IMR-90 (cell line): ENCODE measurements around the gene WDR27. TPM values are rescaled to one million over a fixed set of nuclear protein-coding genes. Genes with fewer than 3 reads are reported as not detected.

Source experiments
- ATAC-seq: fragments of 200-7000 bp; cut with Tn5 transposase; 2 replicates; pipeline ENCODE4 v1.9.1; 2020; ENCODE audit warnings: low read depth, mild to moderate bottlenecking, moderate library complexity
- BruUV-seq: library from RNA; stranded (reverse); fragments of 400-500 nt; replicated peaks from 2 replicates; lab custom pipeline; 2021; lab: Mats Ljungman, UMichigan
- CTCF ChIA-PET: fragments of 300-600 bp; formaldehyde crosslinking; extraction: SDS; loops from one replicate; lab custom pipeline; 2021; ENCODE audit warnings: antibody characterized with exemption; lab: Yijun Ruan, JAX
- POLR2A ChIA-PET: fragments of 300-600 bp; sonication (Branson Sonifier 250); formaldehyde crosslinking; loops from one replicate; lab custom pipeline; 2022; ENCODE audit warnings: antibody characterized with exemption; ENCODE audit not compliant: unreplicated experiment; lab: Charles Lee
- DNase-seq: peaks from one replicate; pipeline ENCODE4 v3.0.0; 2013
- H2AFZ ChIP-seq: replicated peaks from 2 replicates; pipeline ENCODE3; 2013; ENCODE audit warnings: low read length, mild to moderate bottlenecking; ENCODE audit not compliant: poor library complexity
- H2AK5ac ChIP-seq: 2 replicates; pipeline ENCODE4 v1.6.1; 2013; ENCODE audit warnings: low read depth, low read length, inconsistent platforms
- H2AK9ac ChIP-seq: replicated peaks from 2 replicates; pipeline ENCODE3; 2013; ENCODE audit warnings: mild to moderate bottlenecking, low read depth, low read length, moderate library complexity; ENCODE audit not compliant: poor library complexity
- H2BK120ac ChIP-seq: 2 replicates; pipeline ENCODE4 v1.6.1; 2013; ENCODE audit warnings: low read depth, low read length, inconsistent platforms
- H2BK15ac ChIP-seq: 3 replicates; pipeline ENCODE4 v1.6.1; 2013; ENCODE audit warnings: low read depth, low read length, inconsistent platforms
- H2BK20ac ChIP-seq: 2 replicates; pipeline ENCODE4 v1.6.1; 2013; ENCODE audit warnings: low read depth, mild to moderate bottlenecking, inconsistent platforms, low read length, moderate library complexity
- H2BK5ac ChIP-seq: 2 replicates; pipeline ENCODE4 v1.6.1; 2013; ENCODE audit warnings: mild to moderate bottlenecking, low read depth, low read length, inconsistent platforms; ENCODE audit not compliant: poor library complexity, severe bottlenecking
- H3K14ac ChIP-seq: replicated peaks from 2 replicates; pipeline ENCODE4 v1.6.1; 2013; ENCODE audit warnings: low read depth, low read length, inconsistent platforms
- H3K18ac ChIP-seq: 2 replicates; pipeline ENCODE4 v1.6.1; 2013; ENCODE audit warnings: low read depth, low read length, control low read depth
- H3K23ac ChIP-seq: 2 replicates; pipeline ENCODE4 v1.6.1; 2013; ENCODE audit warnings: low read depth, low read length, inconsistent platforms
- H3K27ac ChIP-seq: 2 replicates; pipeline ENCODE4 v1.5.1; 2013; ENCODE audit warnings: mild to moderate bottlenecking, control low read depth, low read length; ENCODE audit not compliant: insufficient read depth
- H3K27me3 ChIP-seq: 2 replicates; pipeline ENCODE4 v1.6.1; 2013; ENCODE audit warnings: low read length; ENCODE audit not compliant: control insufficient read depth, insufficient read depth
- H3K36me3 ChIP-seq: 2 replicates; pipeline ENCODE4 v1.6.1; 2013; ENCODE audit warnings: low read length, mixed read lengths; ENCODE audit not compliant: control insufficient read depth, insufficient read depth
- H3K4ac ChIP-seq: 2 replicates; pipeline ENCODE4 v1.6.1; 2013; ENCODE audit warnings: low read depth, low read length, inconsistent platforms
- H3K4me1 ChIP-seq: 2 replicates; pipeline ENCODE4 v1.6.1; 2013; ENCODE audit warnings: low read length, mixed read lengths; ENCODE audit not compliant: control insufficient read depth, insufficient read depth
- H3K4me2 ChIP-seq: 2 replicates; pipeline ENCODE4 v1.6.1; 2013; ENCODE audit warnings: low read depth, mild to moderate bottlenecking, control low read depth, low read length, moderate library complexity
- H3K4me3 ChIP-seq: 2 replicates; pipeline ENCODE4 v1.5.1; 2013; ENCODE audit warnings: low read depth, mild to moderate bottlenecking, control low read depth, low read length, moderate library complexity; ENCODE audit not compliant: insufficient read depth
- H3K56ac ChIP-seq: 2 replicates; pipeline ENCODE4 v1.6.1; 2013; ENCODE audit warnings: low read length, inconsistent platforms; ENCODE audit not compliant: insufficient read depth; ENCODE audit errors: extremely low read depth
- H3K79me1 ChIP-seq, 2 experiments: 2 replicates each; pipeline ENCODE4 v1.6.1; 2013; ENCODE audit warnings: low read length in 2 of 2, inconsistent platforms in 1 of 2, low read depth in 1 of 2
- H3K9ac ChIP-seq: 2 replicates; pipeline ENCODE4 v1.6.1; 2013; ENCODE audit warnings: low read depth, low read length, control low read depth
- H3K9me1 ChIP-seq: 2 replicates; pipeline ENCODE4 v1.6.1; 2013; ENCODE audit warnings: low read length, inconsistent platforms; ENCODE audit not compliant: insufficient read depth
- H3K9me3 ChIP-seq: 2 replicates; pipeline ENCODE4 v1.6.1; 2013; ENCODE audit warnings: low read length; ENCODE audit not compliant: control insufficient read depth, insufficient read depth
- H4K20me1 ChIP-seq: 2 replicates; pipeline ENCODE4 v1.6.1; 2013; ENCODE audit warnings: low read length, inconsistent platforms; ENCODE audit not compliant: insufficient read depth
- H4K5ac ChIP-seq: 2 replicates; pipeline ENCODE4 v1.6.1; 2013; ENCODE audit warnings: mild to moderate bottlenecking, low read depth, low read length, control low read depth
- H4K8ac ChIP-seq, 2 experiments: 2 replicates each; pipeline ENCODE4 v1.6.1; 2013; ENCODE audit warnings: low read depth in 2 of 2, low read length in 2 of 2, control low read depth in 1 of 2, inconsistent platforms in 1 of 2
- H4K91ac ChIP-seq: 2 replicates; pipeline ENCODE4 v1.6.1; 2013; ENCODE audit warnings: low read depth, low read length, inconsistent platforms; ENCODE audit not compliant: insufficient read depth
- BHLHE40 ChIP-seq: fragments of 150-350 bp; IDR thresholded peaks from 2 replicates; pipeline ENCODE4 v1.6.1; 2016; ENCODE audit warnings: mild to moderate bottlenecking, low read depth, low read length
- CEBPB ChIP-seq: IDR thresholded peaks from 2 replicates; pipeline ENCODE4 v1.6.1; 2012; ENCODE audit warnings: low read depth, low read length, improper control_type of control experiment
- CHD1 ChIP-seq: IDR thresholded peaks from 2 replicates; pipeline ENCODE4 v1.6.1; 2012; ENCODE audit warnings: low read depth, low read length, improper control_type of control experiment
- FOS ChIP-seq: fragments of 150-350 bp; IDR thresholded peaks from 2 replicates; pipeline ENCODE4 v1.6.1; 2016; ENCODE audit warnings: low read depth, low read length
- MAFK ChIP-seq: IDR thresholded peaks from 2 replicates; pipeline ENCODE4 v1.6.1; 2012; ENCODE audit warnings: low read depth, low read length, improper control_type of control experiment
- MAZ ChIP-seq: IDR thresholded peaks from 2 replicates; pipeline ENCODE4 v1.6.1; 2012; ENCODE audit warnings: low read depth, mild to moderate bottlenecking, low read length, improper control_type of control experiment, moderate library complexity, borderline replicate concordance
- MXI1 ChIP-seq: IDR thresholded peaks from 2 replicates; pipeline ENCODE4 v1.6.1; 2012; ENCODE audit warnings: low read depth, mild to moderate bottlenecking, low read length, moderate library complexity, borderline replicate concordance
- NFE2L2 ChIP-seq: fragments of 150-350 bp; IDR thresholded peaks from 2 replicates; pipeline ENCODE4 v1.6.1; 2016; ENCODE audit warnings: low read depth, mild to moderate bottlenecking, low read length
- POLR2A ChIP-seq: IDR thresholded peaks from 2 replicates; pipeline ENCODE4 v1.6.1; 2012; ENCODE audit warnings: mild to moderate bottlenecking, low read depth, low read length
- RAD21 ChIP-seq: IDR thresholded peaks from 2 replicates; pipeline ENCODE4 v1.6.1; 2012; ENCODE audit warnings: low read length, improper control_type of control experiment
- RCOR1 ChIP-seq: IDR thresholded peaks from 2 replicates; pipeline ENCODE4 v1.6.1; 2012; ENCODE audit warnings: mild to moderate bottlenecking, low read length, improper control_type of control experiment; ENCODE audit not compliant: insufficient replicate concordance
- RFX5 ChIP-seq: IDR thresholded peaks from 2 replicates; pipeline ENCODE4 v1.8.0; 2012; ENCODE audit warnings: low read depth, mild to moderate bottlenecking, low read length, moderate library complexity
- SMC3 ChIP-seq: fragments of 150-350 bp; IDR thresholded peaks from 2 replicates; pipeline ENCODE4 v1.6.1; 2016; ENCODE audit warnings: low read depth, mild to moderate bottlenecking, antibody characterized with exemption, low read length, moderate library complexity
- WGBS, 2 experiments: methylation state at CpG; one replicate each; pipeline versions ENCODE4 v1.1.5 to v1.1.7; 2013; ENCODE audit warnings: missing lambda C conversion rate in 2 of 2; ENCODE audit not compliant: insufficient read length in 1 of 2; ENCODE audit errors: extremely low coverage in 2 of 2; 5-methylcytosine and 5-hydroxymethylcytosine counted together
- dilution Hi-C: fragments of 300-500 bp; cut with HindIII; formaldehyde crosslinking; loops from one replicate; pipeline ENCODE4 v1.14.3; 2018; ENCODE audit warnings: low sequenced_read_pairs; ENCODE audit not compliant: unreplicated experiment
- in situ Hi-C: fragments of 300-500 bp; cut with MboI; formaldehyde crosslinking; loops from 3 replicates; pipeline ENCODE4 v1.14.3; 2019; ENCODE audit warnings: low sequenced_read_pairs, inconsistent platforms, mixed read lengths
- intact Hi-C: fragments of 100-400 bp; cut with micrococcal nuclease; formaldehyde crosslinking; loops from 2 replicates; pipeline ENCODE4 v1.10.0; 2022
- polyA plus RNA-seq, 3 experiments: library from polyadenylated mRNA; depleted of rRNA; stranded (reverse); fragments of >200 nt; gene quantifications; 2 replicates each; pipeline ENCODE4 v1.2.3, GENCODE V29; 2012; ENCODE audit warnings: low replicate concordance in 1 of 3
- total RNA-seq: library from RNA; depleted of rRNA; stranded (reverse); fragments of >200 nt; gene quantifications from 2 replicates; pipeline ENCODE4 v1.2.3, GENCODE V29; 2012
- TF ChIP-seq, protein P1 (sequence below): fragments of 150-350 bp; IDR thresholded peaks from 2 replicates; pipeline ENCODE4 v1.6.1; 2017; ENCODE audit warnings: mild to moderate bottlenecking, antibody characterized with exemption, low read length, low read depth
- TF ChIP-seq, protein P2 (sequence below): conservative IDR thresholded peaks from 2 replicates; pipeline ENCODE4 v1.5.1; 2012; ENCODE audit warnings: mild to moderate bottlenecking, low read depth, low read length, improper control_type of control experiment
- TF ChIP-seq, protein P3 (sequence below): fragments of 150-350 bp; IDR thresholded peaks from 2 replicates; pipeline ENCODE4 v1.6.1; 2016; ENCODE audit warnings: low read depth, mild to moderate bottlenecking, low read length, moderate library complexity, borderline replicate concordance

The WDR27 gene
- total and polyA plus RNA-seq, 2 of the 4 experiments (the other 2 are of a cell fraction), result 7.0 to 18.5 TPM

DNA sequence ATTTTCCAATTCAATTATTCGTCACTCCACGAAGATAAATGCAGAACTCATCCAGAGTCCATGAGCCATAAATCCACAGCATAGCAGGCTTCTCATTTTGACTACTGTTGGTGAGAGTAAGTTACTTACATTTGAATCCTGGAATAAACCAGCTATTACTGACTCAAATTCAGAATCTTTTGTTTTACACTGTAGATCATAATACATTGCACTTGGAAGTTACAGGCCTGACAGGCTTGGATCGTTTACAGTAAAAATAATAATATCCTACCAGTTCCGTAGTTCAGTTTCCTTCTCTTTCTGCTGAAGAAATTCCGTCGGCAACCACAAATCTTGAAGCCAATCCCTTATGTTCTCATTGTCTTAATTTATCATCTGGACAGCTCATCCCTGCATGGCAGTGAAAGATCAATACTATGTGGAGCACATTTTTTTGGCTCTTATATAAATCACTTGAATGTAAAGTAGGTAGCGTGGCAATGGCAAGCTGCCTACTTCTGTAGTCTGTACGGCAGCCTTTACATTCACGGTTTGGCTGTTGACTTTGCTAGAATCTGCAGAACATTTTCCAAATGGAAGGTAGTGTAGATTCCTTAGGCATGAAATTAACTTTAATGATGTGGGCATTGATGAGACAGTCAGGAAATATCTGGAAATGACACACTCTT, 142.9 kb downstream of the WDR27 start:
- ATAC-seq (no peak), DNase-seq (peak; percentile 37)
- POLR2A ChIA-PET, result no interaction called here
- dilution Hi-C loops (no loop called here), intact Hi-C loops (no loop called here), in situ Hi-C loops (no loop called here)
- Histone ChIP-seq H3K4me2 (peak overlapping the region; percentile 83), H2BK20ac (no peak overlapping the region), H4K20me1 (no peaks in the 10 kb centered on the region), H3K9me1 (0 out of 2 replicates have a peak, but pooled peaks cover 3% of the 10 kb centered on the region), H3K9me3 (peaks cover 2% of the 10 kb centered on the region; the same call in 1 of the 2 replicates), H3K18ac (no peak overlapping the region), H3K79me1 (no peaks in the 10 kb centered on the region), H3K27me3 (no peaks in the 10 kb centered on the region), H4K5ac (no peak overlapping the region), H2AK9ac (no peak overlapping the region), H4K8ac (no peak overlapping the region), H3K14ac (no peak overlapping the region), H4K91ac (no peak overlapping the region), H3K4ac (no peak overlapping the region), H3K36me3 (no peaks in the 10 kb centered on the region), H2BK120ac (no peak overlapping the region), H3K9ac (no peak overlapping the region; the same call in 1 of the 2 replicates), H2BK5ac (peak overlapping the region; percentile 14), H3K56ac (no peak overlapping the region), H2BK15ac (no peak overlapping the region), H3K23ac (no peak overlapping the region), H2AFZ (no peak overlapping the region), H3K4me3 (peak overlapping the region; percentile 12; the same call in 1 of the 2 replicates), H3K27ac (no peak overlapping the region), H3K4me1 (peaks cover 2% of the 10 kb centered on the region; the same call in 1 of the 2 replicates), H2AK5ac (no peak overlapping the region)
- TF ChIP-seq NFE2L2 (no peak), CEBPB (no peak), BHLHE40 (no peak), MAZ (no peak), SMC3 (no peak), CHD1 (no peak), POLR2A (no peak), RFX5 (no peak), MXI1 (no peak), RAD21 (no peak), FOS (no peak), MAFK (no peak), RCOR1 (no peak)
- TF ChIP-seq, protein P1, sequence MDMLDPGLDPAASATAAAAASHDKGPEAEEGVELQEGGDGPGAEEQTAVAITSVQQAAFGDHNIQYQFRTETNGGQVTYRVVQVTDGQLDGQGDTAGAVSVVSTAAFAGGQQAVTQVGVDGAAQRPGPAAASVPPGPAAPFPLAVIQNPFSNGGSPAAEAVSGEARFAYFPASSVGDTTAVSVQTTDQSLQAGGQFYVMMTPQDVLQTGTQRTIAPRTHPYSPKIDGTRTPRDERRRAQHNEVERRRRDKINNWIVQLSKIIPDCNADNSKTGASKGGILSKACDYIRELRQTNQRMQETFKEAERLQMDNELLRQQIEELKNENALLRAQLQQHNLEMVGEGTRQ, result no peak
- TF ChIP-seq, protein P2, sequence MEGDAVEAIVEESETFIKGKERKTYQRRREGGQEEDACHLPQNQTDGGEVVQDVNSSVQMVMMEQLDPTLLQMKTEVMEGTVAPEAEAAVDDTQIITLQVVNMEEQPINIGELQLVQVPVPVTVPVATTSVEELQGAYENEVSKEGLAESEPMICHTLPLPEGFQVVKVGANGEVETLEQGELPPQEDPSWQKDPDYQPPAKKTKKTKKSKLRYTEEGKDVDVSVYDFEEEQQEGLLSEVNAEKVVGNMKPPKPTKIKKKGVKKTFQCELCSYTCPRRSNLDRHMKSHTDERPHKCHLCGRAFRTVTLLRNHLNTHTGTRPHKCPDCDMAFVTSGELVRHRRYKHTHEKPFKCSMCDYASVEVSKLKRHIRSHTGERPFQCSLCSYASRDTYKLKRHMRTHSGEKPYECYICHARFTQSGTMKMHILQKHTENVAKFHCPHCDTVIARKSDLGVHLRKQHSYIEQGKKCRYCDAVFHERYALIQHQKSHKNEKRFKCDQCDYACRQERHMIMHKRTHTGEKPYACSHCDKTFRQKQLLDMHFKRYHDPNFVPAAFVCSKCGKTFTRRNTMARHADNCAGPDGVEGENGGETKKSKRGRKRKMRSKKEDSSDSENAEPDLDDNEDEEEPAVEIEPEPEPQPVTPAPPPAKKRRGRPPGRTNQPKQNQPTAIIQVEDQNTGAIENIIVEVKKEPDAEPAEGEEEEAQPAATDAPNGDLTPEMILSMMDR, result no peak
- TF ChIP-seq, protein P3, sequence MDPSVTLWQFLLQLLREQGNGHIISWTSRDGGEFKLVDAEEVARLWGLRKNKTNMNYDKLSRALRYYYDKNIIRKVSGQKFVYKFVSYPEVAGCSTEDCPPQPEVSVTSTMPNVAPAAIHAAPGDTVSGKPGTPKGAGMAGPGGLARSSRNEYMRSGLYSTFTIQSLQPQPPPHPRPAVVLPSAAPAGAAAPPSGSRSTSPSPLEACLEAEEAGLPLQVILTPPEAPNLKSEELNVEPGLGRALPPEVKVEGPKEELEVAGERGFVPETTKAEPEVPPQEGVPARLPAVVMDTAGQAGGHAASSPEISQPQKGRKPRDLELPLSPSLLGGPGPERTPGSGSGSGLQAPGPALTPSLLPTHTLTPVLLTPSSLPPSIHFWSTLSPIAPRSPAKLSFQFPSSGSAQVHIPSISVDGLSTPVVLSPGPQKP, result no peak
- CTCF ChIA-PET, result no interaction called here
- WGBS, 2 experiments, result 27% methylated on average over 2 of the region's 9 CpGs; no CpG with 5 or more reads in 1 of the 2 experiments
- BruUV-seq, result no TSS peak
